ENCODE results near the gene ANGPTL2.

Gene ANGPTL2

GRCh38 chr9:127050591-127051001 is 71.8 kb downstream of the ANGPTL2 start:
- no peak overlapping the region for H3K27ac ChIP-seq
- POLR2A ChIA-PET (ENCODE audit: low non-redundant PET): no interaction called here
- CTCF ChIA-PET: no interaction called here
- TF ChIP-seq, protein P1, sequence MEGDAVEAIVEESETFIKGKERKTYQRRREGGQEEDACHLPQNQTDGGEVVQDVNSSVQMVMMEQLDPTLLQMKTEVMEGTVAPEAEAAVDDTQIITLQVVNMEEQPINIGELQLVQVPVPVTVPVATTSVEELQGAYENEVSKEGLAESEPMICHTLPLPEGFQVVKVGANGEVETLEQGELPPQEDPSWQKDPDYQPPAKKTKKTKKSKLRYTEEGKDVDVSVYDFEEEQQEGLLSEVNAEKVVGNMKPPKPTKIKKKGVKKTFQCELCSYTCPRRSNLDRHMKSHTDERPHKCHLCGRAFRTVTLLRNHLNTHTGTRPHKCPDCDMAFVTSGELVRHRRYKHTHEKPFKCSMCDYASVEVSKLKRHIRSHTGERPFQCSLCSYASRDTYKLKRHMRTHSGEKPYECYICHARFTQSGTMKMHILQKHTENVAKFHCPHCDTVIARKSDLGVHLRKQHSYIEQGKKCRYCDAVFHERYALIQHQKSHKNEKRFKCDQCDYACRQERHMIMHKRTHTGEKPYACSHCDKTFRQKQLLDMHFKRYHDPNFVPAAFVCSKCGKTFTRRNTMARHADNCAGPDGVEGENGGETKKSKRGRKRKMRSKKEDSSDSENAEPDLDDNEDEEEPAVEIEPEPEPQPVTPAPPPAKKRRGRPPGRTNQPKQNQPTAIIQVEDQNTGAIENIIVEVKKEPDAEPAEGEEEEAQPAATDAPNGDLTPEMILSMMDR (conservative IDR thresholded peaks at IDR 0.05; ENCODE audit: low read depth): no peak
- DNase-seq (ENCODE audit: low spot score): no peak

GRCh38 chr9:127050152-127050551 is 72.3 kb downstream of the ANGPTL2 start:
- TF ChIP-seq, protein P1 (conservative IDR thresholded peaks at IDR 0.05; ENCODE audit: low read depth): no peak
- ChIA-PET POLR2A (ENCODE audit: low non-redundant PET) (no interaction called here), CTCF (interaction anchor here (0.6 kb wide), 1 partner anchor 149 kb away, joined by 3 read pairs; no protein-coding TSS in a partner anchor)
- no peak overlapping the region for H3K27ac ChIP-seq
- no peak for DNase-seq (ENCODE audit: low spot score)

DNA sequence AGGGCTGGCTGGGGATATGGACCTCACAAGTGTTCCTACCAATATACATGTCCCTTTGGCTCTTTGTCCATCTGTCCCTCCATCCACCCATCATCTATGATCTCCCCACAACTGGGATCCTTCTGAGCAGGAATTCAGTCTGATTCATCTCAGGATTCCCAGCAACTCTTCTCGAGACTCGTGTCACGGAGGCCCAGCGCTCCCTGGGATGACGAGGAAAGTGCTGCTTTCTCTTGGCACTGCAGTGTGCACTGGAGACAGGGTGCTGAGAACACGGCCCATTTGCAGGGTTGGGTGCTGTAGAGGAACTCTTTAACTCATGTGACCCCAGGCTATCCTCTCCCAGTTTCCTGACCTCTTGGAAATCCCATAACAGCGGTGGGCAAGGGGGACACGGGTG is 72.9 kb downstream of the ANGPTL2 start:
- DNase-seq (ENCODE audit: low spot score): no peak
- ChIA-PET CTCF (interaction anchor here (0.6 to 0.9 kb wide), 5 partner anchors 21 to 149 kb away, joined by 3 to 4 read pairs (median 3); no protein-coding TSS in a partner anchor), POLR2A (ENCODE audit: low non-redundant PET) (no interaction called here)
- H3K27ac ChIP-seq: peak overlapping the region; percentile 22; the same call in 1 of the 2 replicates
- TF ChIP-seq, protein P1 (conservative IDR thresholded peaks at IDR 0.05; ENCODE audit: low read depth): no peak

DNA sequence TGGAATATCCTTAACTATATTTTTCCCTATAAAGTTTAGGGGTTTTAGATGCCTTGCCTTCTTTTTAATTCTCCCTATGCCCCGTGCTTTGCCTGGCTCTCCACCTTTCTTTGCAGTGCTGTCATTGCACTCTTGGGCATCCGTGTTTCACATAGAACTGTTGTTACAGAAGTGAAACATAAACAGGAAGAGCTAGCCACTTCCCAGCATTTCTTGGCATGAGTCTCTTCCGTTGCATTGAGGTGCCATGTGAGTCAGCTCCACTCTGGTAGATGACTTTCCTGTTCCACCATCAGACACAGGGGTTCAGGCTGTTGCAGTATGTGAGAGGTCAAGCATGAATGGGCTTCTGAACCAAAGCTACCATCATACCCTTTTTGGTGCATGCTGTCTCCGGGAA is 73.4 kb downstream of the ANGPTL2 start:
- ChIA-PET CTCF (interaction anchor here (0.6 to 0.9 kb wide), 6 partner anchors 16 to 759 kb away, joined by 3 to 4 read pairs (median 3); no protein-coding TSS in a partner anchor), POLR2A (ENCODE audit: low non-redundant PET) (no interaction called here)
- peak overlapping the region; percentile 22; the same call in 1 of the 2 replicates for H3K27ac ChIP-seq
- DNase-seq (ENCODE audit: low spot score): peak; percentile 89
- TF ChIP-seq, protein P1 (conservative IDR thresholded peaks at IDR 0.05; ENCODE audit: low read depth): no peak; the same call in 1 of the 2 replicates

GRCh38 chr9:127047971-127048370 is 74.5 kb downstream of the ANGPTL2 start:
- H3K27ac ChIP-seq: no peak overlapping the region
- no peak for DNase-seq (ENCODE audit: low spot score)
- ChIA-PET CTCF (interaction anchor here (0.9 kb wide), 1 partner anchor 107 kb away, joined by 3 read pairs; no protein-coding TSS in a partner anchor), POLR2A (ENCODE audit: low non-redundant PET) (no interaction called here)
- TF ChIP-seq, protein P1 (conservative IDR thresholded peaks at IDR 0.05; ENCODE audit: low read depth): no peak

- ChIA-PET POLR2A (ENCODE audit: low non-redundant PET) (no interaction called here), CTCF (interaction anchor here (0.8 kb wide), 1 partner anchor 39 kb away, joined by 3 read pairs; no protein-coding TSS in a partner anchor)
- TF ChIP-seq, protein P1 (conservative IDR thresholded peaks at IDR 0.05; ENCODE audit: low read depth): no peak
- no peak overlapping the region for H3K27ac ChIP-seq
- no peak for DNase-seq (ENCODE audit: low spot score)
Observed at GRCh38 chr9:127045148-127045547, 77.3 kb downstream of the ANGPTL2 start.

Data from RWPE1 (cell line).